HepG2 (cell line): ENCODE measurements around the gene MAP2K2. TPM values are rescaled to one million over a fixed set of nuclear protein-coding genes. Genes with fewer than 3 reads are reported as not detected.

Experiments used
- ATAC-seq: fragments of 200-7000 bp; cut with Tn5 transposase; 3 replicates; pipeline ENCODE4 v1.9.1; 2020; ENCODE audit warnings: mild to moderate bottlenecking, moderate library complexity
- BruUV-seq: library from RNA; stranded (reverse); fragments of 400-500 nt; replicated peaks from 2 replicates; lab custom pipeline; 2021; lab: Mats Ljungman, UMichigan
- CTCF ChIA-PET: fragments of 300-600 bp; formaldehyde crosslinking; extraction: SDS; loops from one replicate; lab custom pipeline; 2021; ENCODE audit warnings: low total read pairs, inconsistent platforms, low intra/inter-chr PET ratio; lab: Yijun Ruan, JAX
- POLR2A ChIA-PET: fragments of 350-600 bp; sonication (Branson Sonifier 250); formaldehyde crosslinking; loops from one replicate; lab custom pipeline; 2020; ENCODE audit warnings: antibody characterized with exemption, inconsistent platforms; lab: Yijun Ruan, JAX
- DNase-seq: peaks from one replicate; pipeline ENCODE4 v3.0.0-alpha.2; 2015; ENCODE audit warnings: low spot score
- FAIRE-seq: peaks from 3 replicates; lab custom pipeline; 2011; peaks lifted over from hg19 to GRCh38; lab: Jason Lieb, UNC
- H2AFZ ChIP-seq: one replicate; pipeline ENCODE4 v1.6.1; 2011; ENCODE audit warnings: low read length, inconsistent platforms
- H3K27ac ChIP-seq: fragments of 300-600 bp; 3 replicates; pipeline ENCODE4 v1.8.0; 2011; ENCODE audit warnings: mixed run types, mild to moderate bottlenecking, mixed read lengths, low read length, inconsistent platforms; ENCODE audit not compliant: insufficient read depth; ENCODE audit errors: extremely low read length
- H3K27me3 ChIP-seq, 2 experiments: fragments of 200-600 bp in 1 of 2; 2 replicates in 1 of 2; 3 replicates in 1 of 2; pipeline versions ENCODE4 v1.6.0 to v1.8.0; 2011; ENCODE audit warnings: low read length in 2 of 2, mild to moderate bottlenecking in 2 of 2, moderate library complexity in 2 of 2, inconsistent platforms in 1 of 2; ENCODE audit not compliant: insufficient read depth in 2 of 2, control insufficient read depth in 1 of 2
- H3K36me3 ChIP-seq, 2 experiments: fragments of 200-600 bp in 1 of 2; replicated peaks in 1 of 2; 2 replicates in 1 of 2; 3 replicates in 1 of 2; pipeline versions ENCODE4 v1.5.1 to v1.8.0; 2011; ENCODE audit warnings: low read length in 2 of 2, inconsistent platforms in 1 of 2; ENCODE audit not compliant: insufficient read depth in 2 of 2, control insufficient read depth in 1 of 2
- H3K4me1 ChIP-seq: 2 replicates; pipeline ENCODE4 v1.5.1; 2012; ENCODE audit warnings: low read length, inconsistent platforms; ENCODE audit not compliant: insufficient read depth
- H3K4me2 ChIP-seq: 2 replicates; pipeline ENCODE4 v1.6.0; 2011; ENCODE audit warnings: low read depth, low read length, inconsistent platforms
- H3K4me3 ChIP-seq, 3 experiments: fragments of 200-600 bp in 1 of 3; sonication (generic), shearing (Covaris generic) in 1 of 3; replicated peaks in 1 of 3; 2 replicates each; pipeline ENCODE4 v1.5.1; 2011 to 2016; ENCODE audit warnings: low read length in 3 of 3, inconsistent platforms in 2 of 3, low read depth in 2 of 3, mild to moderate bottlenecking in 2 of 3, control low read depth in 1 of 3, mixed read lengths in 1 of 3; ENCODE audit not compliant: insufficient read depth in 1 of 3
- H3K79me2 ChIP-seq: one replicate; pipeline ENCODE4 v1.6.1; 2011; ENCODE audit warnings: low read length, inconsistent platforms; ENCODE audit not compliant: insufficient read depth
- H3K9ac ChIP-seq: 2 replicates; pipeline ENCODE4 v1.6.0; 2011; ENCODE audit warnings: mild to moderate bottlenecking, low read depth, low read length, inconsistent platforms; ENCODE audit not compliant: insufficient read depth
- H3K9me3 ChIP-seq: 2 replicates; pipeline ENCODE4 v1.5.1; 2012; ENCODE audit warnings: mild to moderate bottlenecking, low read length
- H4K20me1 ChIP-seq: 2 replicates; pipeline ENCODE4 v1.6.0; 2011; ENCODE audit warnings: inconsistent platforms, mild to moderate bottlenecking, low read length, moderate library complexity; ENCODE audit not compliant: insufficient read depth
- BHLHE40 ChIP-seq: IDR thresholded peaks from 2 replicates; pipeline ENCODE4 v1.6.1; 2011; ENCODE audit warnings: low read length, improper control_type of control experiment
- BRCA1 ChIP-seq: sonication (generic); formaldehyde crosslinking; IDR thresholded peaks from 2 replicates; pipeline ENCODE4 v1.4.0; 2020; ENCODE audit warnings: missing genetic modification reagents
- CEBPB ChIP-seq: IDR thresholded peaks from 2 replicates; pipeline ENCODE4 v1.6.1; 2011; ENCODE audit warnings: low read depth, low read length, improper control_type of control experiment, borderline replicate concordance
- HDAC2 ChIP-seq: sonication (generic); formaldehyde crosslinking; IDR thresholded peaks from 2 replicates; pipeline ENCODE4 v1.4.0; 2020; ENCODE audit warnings: missing genetic modification reagents
- HMG20B ChIP-seq: conservative IDR thresholded peaks from 2 replicates; pipeline ENCODE4 v1.6.1; 2016; ENCODE audit warnings: missing genetic modification reagents, missing compliant biosample characterization
- HNF4A ChIP-seq: sonication (generic); formaldehyde crosslinking; IDR thresholded peaks from 2 replicates; pipeline ENCODE4 v1.4.0; 2020; ENCODE audit warnings: missing genetic modification reagents
- HOXA7 ChIP-seq: sonication (generic); formaldehyde crosslinking; IDR thresholded peaks from 2 replicates; pipeline ENCODE4 v1.8.1; 2022; ENCODE audit warnings: mild to moderate bottlenecking, missing genetic modification reagents, moderate library complexity
- IKZF4 ChIP-seq: sonication (generic); formaldehyde crosslinking; IDR thresholded peaks from 2 replicates; pipeline ENCODE4 v1.5.1; 2020; ENCODE audit warnings: borderline replicate concordance, mild to moderate bottlenecking, low read depth, missing genetic modification reagents; ENCODE audit errors: not compliant biosample characterization
- KDM5B ChIP-seq: sonication (generic); formaldehyde crosslinking; IDR thresholded peaks from 2 replicates; pipeline ENCODE4 v1.4.0; 2020; ENCODE audit warnings: missing genetic modification reagents, mild to moderate bottlenecking, borderline replicate concordance
- KMT2A ChIP-seq: sonication (generic); formaldehyde crosslinking; IDR thresholded peaks from 2 replicates; pipeline ENCODE4 v1.4.0; 2020; ENCODE audit warnings: missing genetic modification reagents
- RARA ChIP-seq: IDR thresholded peaks from 2 replicates; pipeline ENCODE4 v1.6.1; 2016; ENCODE audit warnings: missing genetic modification reagents, missing compliant biosample characterization
- RBM22 ChIP-seq: fragments of 200-400 bp; formaldehyde crosslinking; optimal IDR thresholded peaks from 2 replicates; pipeline ENCODE3; 2017; ENCODE audit warnings: mild to moderate bottlenecking, low read length, moderate library complexity
- RXRA ChIP-seq: sonication (generic); formaldehyde crosslinking; IDR thresholded peaks from 2 replicates; pipeline ENCODE4 v1.5.1; 2020; ENCODE audit warnings: missing genetic modification reagents
- SP1 ChIP-seq, 2 experiments: fragments of 450-650 bp in 1 of 2; sonication (generic) in 1 of 2; formaldehyde crosslinking in 1 of 2; IDR thresholded peaks; 2 replicates each; pipeline versions ENCODE4 v1.4.0 to v1.6.1; 2016 to 2020; ENCODE audit warnings: missing genetic modification reagents in 1 of 2
- SRF ChIP-seq: IDR thresholded peaks from 2 replicates; pipeline ENCODE4 v1.6.1; 2011; ENCODE audit warnings: mild to moderate bottlenecking, low read depth, low read length, moderate library complexity
- ZBTB3 ChIP-seq: sonication (generic); formaldehyde crosslinking; IDR thresholded peaks from 2 replicates; pipeline ENCODE4 v1.4.0; 2020; ENCODE audit warnings: low read depth, mild to moderate bottlenecking, moderate library complexity, missing genetic modification reagents, borderline replicate concordance
- ZBTB42 ChIP-seq: sonication (generic); formaldehyde crosslinking; IDR thresholded peaks from 2 replicates; pipeline ENCODE4 v1.5.0; 2020; ENCODE audit warnings: mild to moderate bottlenecking, missing genetic modification reagents
- ZNF24 ChIP-seq: fragments of 450-650 bp; IDR thresholded peaks from 2 replicates; pipeline ENCODE4 v1.6.1; 2017; ENCODE audit warnings: antibody characterized with exemption, mild to moderate bottlenecking
- ZNF326 ChIP-seq: sonication (generic); formaldehyde crosslinking; IDR thresholded peaks from 2 replicates; pipeline ENCODE4 v1.4.0; 2020; ENCODE audit warnings: missing genetic modification reagents, borderline replicate concordance
- ZNF343 ChIP-seq: sonication (generic); formaldehyde crosslinking; IDR thresholded peaks from 2 replicates; pipeline ENCODE4 v1.4.0; 2020; ENCODE audit warnings: mild to moderate bottlenecking, missing genetic modification reagents
- ZNF564 ChIP-seq: sonication (generic); formaldehyde crosslinking; IDR thresholded peaks from 2 replicates; pipeline ENCODE4 v1.8.1; 2023; ENCODE audit warnings: mild to moderate bottlenecking, missing genetic modification reagents
- ZSCAN31 ChIP-seq: sonication (generic); formaldehyde crosslinking; IDR thresholded peaks from 2 replicates; pipeline ENCODE4 v1.5.0; 2020; ENCODE audit warnings: low read depth, mild to moderate bottlenecking, missing genetic modification reagents
- WGBS: methylation state at CpG from one replicate; pipeline ENCODE4 v1.1.6; 2017; ENCODE audit warnings: low lambda C conversion rate; 5-methylcytosine and 5-hydroxymethylcytosine counted together
- in situ Hi-C: cut with HindIII; loops from 2 replicates; pipeline ENCODE4 v1.10.0; 2017; ENCODE audit warnings: low pct_unique_long_range_greater_than_20kb; ENCODE audit not compliant: extremely low pct_ligation_motif_present
- intact Hi-C: fragments of 100-400 bp; cut with micrococcal nuclease; formaldehyde crosslinking; loops from one replicate; pipeline ENCODE4 v1.10.0; 2022; ENCODE audit not compliant: unreplicated experiment
- polyA plus RNA-seq, 8 experiments: library from polyadenylated mRNA; depleted of rRNA in 3 of 8; stranded (reverse) in 7 of 8; unstranded in 1 of 8; fragments of >200 nt; fragmentation: Illumina TruSeq in 4 of 8; extraction: Trizol in 4 of 8; gene quantifications; 2 replicates each; pipeline versions ENCODE4 v1.2.1 to v1.2.3, GENCODE V29; 2011 to 2016; ENCODE audit warnings: low read depth in 4 of 8, missing spikeins in 1 of 8, mixed read lengths in 1 of 8; ENCODE audit not compliant: insufficient read depth in 1 of 8
- total RNA-seq, 5 experiments: library from RNA; depleted of rRNA; stranded (reverse); fragments of >200 nt; fragmentation: Illumina TruSeq; extraction: Trizol; gene quantifications; 2 replicates each; pipeline ENCODE4 v1.2.3, GENCODE V29; 2016; ENCODE audit warnings: low read depth in 1 of 5
- TF ChIP-seq, protein P1 (sequence below): sonication (generic); formaldehyde crosslinking; IDR thresholded peaks from 2 replicates; pipeline ENCODE4 v1.4.0; 2020; ENCODE audit warnings: missing genetic modification reagents, borderline replicate concordance
- TF ChIP-seq, protein P2 (sequence below): sonication (generic); formaldehyde crosslinking; IDR thresholded peaks from 2 replicates; pipeline ENCODE4 v1.4.0; 2020; ENCODE audit warnings: missing genetic modification reagents
- TF ChIP-seq, protein P3 (sequence below): sonication (generic); formaldehyde crosslinking; IDR thresholded peaks from 2 replicates; pipeline ENCODE4 v1.8.0; 2022; ENCODE audit warnings: missing genetic modification reagents, low read depth, mild to moderate bottlenecking, borderline replicate concordance

Gene MAP2K2
- total and polyA plus RNA-seq, 2 of the 13 experiments (the other 11 are each of a cell fraction or from before 2014, with no cell fraction given): 70.3 to 80.9 TPM

DNA sequence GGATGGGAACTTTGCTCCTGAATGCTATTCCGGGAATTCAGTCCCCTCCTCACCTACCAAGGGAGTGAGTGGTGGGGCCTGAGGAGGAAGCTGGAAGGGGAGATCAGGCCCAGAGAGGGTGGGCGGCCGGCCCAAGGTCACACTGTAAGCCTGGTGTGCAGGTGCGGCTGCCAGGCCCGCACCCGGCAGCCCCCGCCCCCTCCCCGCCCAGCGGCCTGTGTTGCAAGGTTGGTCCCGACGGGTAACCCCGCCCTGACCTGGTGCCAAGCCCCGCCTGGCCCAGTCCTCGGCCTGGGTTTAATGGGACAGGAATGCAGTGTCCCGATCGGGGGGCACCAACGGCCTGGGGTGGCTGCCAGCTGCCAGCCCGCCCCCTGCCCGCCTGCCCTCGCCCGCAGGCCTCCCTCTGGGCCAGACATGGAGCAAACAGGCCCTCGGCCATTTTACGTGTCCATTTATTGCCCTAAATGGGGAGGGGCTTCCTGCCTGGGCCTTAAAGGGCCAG lies 62.7 kb downstream of the MAP2K2 start:
- peak; percentile 20 for ATAC-seq
- no TSS peak for BruUV-seq
- Histone ChIP-seq H3K4me1 (peaks cover 68% of the 10 kb centered on the region), H3K9me3 (no peaks in the 10 kb centered on the region), H3K4me2 (peak overlapping the region; percentile 85), H3K79me2 (peaks cover 76% of the 10 kb centered on the region), H4K20me1 (peaks cover 57% of the 10 kb centered on the region), H3K27ac (peak overlapping the region; percentile 94), H2AFZ (no peak overlapping the region), H3K9ac (peak overlapping the region; percentile 52), H3K36me3 (peaks cover 5 to 18% of the 10 kb centered on the region in 2 experiments), H3K27me3 (no peaks in the 10 kb centered on the region), H3K4me3 (peak overlapping the region; percentile 47 to 69 (median 52); a peak in 5 of 6 replicates)
- 7% methylated on average over 10 of the region's 23 CpGs for WGBS
- peak; percentile 65 for DNase-seq
- in situ Hi-C loops: no loop called here
- peak; percentile 40 for FAIRE-seq
- intact Hi-C loops: no loop called here
- POLR2A ChIA-PET: interaction anchor here (1.3 kb wide), 1 partner anchor 9 kb away, joined by 8 read pairs; no protein-coding TSS in a partner anchor
- CTCF ChIA-PET: no interaction called here
- peak; percentile 33; the same call in 1 of the 2 replicates for TF ChIP-seq HDAC2 (CRISPR knock-in tag)
- TF ChIP-seq, protein P1, sequence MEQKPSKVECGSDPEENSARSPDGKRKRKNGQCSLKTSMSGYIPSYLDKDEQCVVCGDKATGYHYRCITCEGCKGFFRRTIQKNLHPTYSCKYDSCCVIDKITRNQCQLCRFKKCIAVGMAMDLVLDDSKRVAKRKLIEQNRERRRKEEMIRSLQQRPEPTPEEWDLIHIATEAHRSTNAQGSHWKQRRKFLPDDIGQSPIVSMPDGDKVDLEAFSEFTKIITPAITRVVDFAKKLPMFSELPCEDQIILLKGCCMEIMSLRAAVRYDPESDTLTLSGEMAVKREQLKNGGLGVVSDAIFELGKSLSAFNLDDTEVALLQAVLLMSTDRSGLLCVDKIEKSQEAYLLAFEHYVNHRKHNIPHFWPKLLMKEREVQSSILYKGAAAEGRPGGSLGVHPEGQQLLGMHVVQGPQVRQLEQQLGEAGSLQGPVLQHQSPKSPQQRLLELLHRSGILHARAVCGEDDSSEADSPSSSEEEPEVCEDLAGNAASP (CRISPR knock-in tag): peak; percentile 57; the same call in 1 of the 2 replicates
- TF ChIP-seq ZBTB42 (CRISPR knock-in tag): no peak
- TF ChIP-seq RXRA (CRISPR knock-in tag): peak; percentile 20; the same call in 1 of the 2 replicates
- TF ChIP-seq ZSCAN31: peak; percentile 24; the same call in 1 of the 2 replicates
- TF ChIP-seq ZNF24: no peak
- 0 out of 2 replicates have a peak, but pooled peaks have one; percentile 14 for TF ChIP-seq KDM5B (CRISPR knock-in tag)
- 0 out of 2 replicates have a peak, but pooled peaks have one; percentile 9 for TF ChIP-seq BHLHE40
- TF ChIP-seq HMG20B: no peak
- TF ChIP-seq KMT2A (CRISPR knock-in tag): peak; percentile 38; the same call in 1 of the 2 replicates
- no peak for TF ChIP-seq ZNF343 (CRISPR knock-in tag)
- peak; percentile 77 for TF ChIP-seq CEBPB
- no peak for TF ChIP-seq BRCA1 (CRISPR knock-in tag)
- TF ChIP-seq ZBTB3 (CRISPR knock-in tag): no peak
- TF ChIP-seq ZNF564: no peak
- TF ChIP-seq IKZF4 (CRISPR knock-in tag): no peak
- no peak for TF ChIP-seq HOXA7 (CRISPR knock-in tag)
- TF ChIP-seq SRF: 0 out of 2 replicates have a peak, but pooled peaks have one; percentile 50
- TF ChIP-seq ZNF326 (CRISPR knock-in tag): 0 out of 2 replicates have a peak, but pooled peaks have one; percentile 76
- peak; percentile 24; the same call in 1 of the 2 replicates for TF ChIP-seq HNF4A (CRISPR knock-in tag)
- TF ChIP-seq, protein P2, sequence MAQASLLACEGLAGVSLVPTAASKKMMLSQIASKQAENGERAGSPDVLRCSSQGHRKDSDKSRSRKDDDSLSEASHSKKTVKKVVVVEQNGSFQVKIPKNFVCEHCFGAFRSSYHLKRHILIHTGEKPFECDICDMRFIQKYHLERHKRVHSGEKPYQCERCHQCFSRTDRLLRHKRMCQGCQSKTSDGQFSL (CRISPR knock-in tag): 0 out of 2 replicates have a peak, but pooled peaks have one; percentile 5
- no peak for TF ChIP-seq RBM22
- peak; percentile 71 for TF ChIP-seq RARA (CRISPR knock-in tag)
- no peak for TF ChIP-seq SP1 (IDR thresholded peaks at IDR 0.05)
- peak; percentile 9; the same call in 1 of the 2 replicates for TF ChIP-seq SP1 (CRISPR knock-in tag; IDR thresholded peaks at IDR 0.05)
- TF ChIP-seq, protein P3, sequence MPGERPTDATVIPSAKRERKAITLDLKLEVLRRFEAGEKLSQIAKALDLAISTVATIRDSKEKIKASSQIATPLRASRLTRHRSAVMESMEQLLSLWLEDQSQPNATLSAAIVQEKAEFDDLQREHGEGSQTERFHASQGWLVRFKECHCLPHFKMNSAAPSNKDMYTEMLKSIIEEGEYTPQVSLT: no peak
